GM18520 (cell line): ENCODE measurements around the gene NEK6.

Source experiments
- ATAC-seq: cut with Tn5 transposase; IDR thresholded peaks from one replicate; pipeline ENCODE4 v1.9.1; 2021; ENCODE audit not compliant: unreplicated experiment

NEK6 gene

GRCh38 chr9:124368692-124369091 is 110.9 kb downstream of the NEK6 start:
- no peak for ATAC-seq

GRCh38 chr9:124369231-124369797 is 111.6 kb downstream of the NEK6 start:
- no peak for ATAC-seq

GRCh38 chr9:124370896-124371582 is 113.3 kb downstream of the NEK6 start:
- no peak for ATAC-seq

GRCh38 chr9:124372038-124372437 is 114.3 kb downstream of the NEK6 start:
- ATAC-seq: no peak

- no peak for ATAC-seq
Observed at GRCh38 chr9:124373386-124373785, 115.6 kb downstream of the NEK6 start.

GRCh38 chr9:124373851-124374250 is 116.1 kb downstream of the NEK6 start:
- no peak for ATAC-seq

GRCh38 chr9:124375726-124376125 is 118.0 kb downstream of the NEK6 start:
- ATAC-seq: no peak

GRCh38 chr9:124376329-124376728 is 118.6 kb downstream of the NEK6 start:
- no peak for ATAC-seq

GRCh38 chr9:124377551-124378406 is 120.0 kb downstream of the NEK6 start:
- no peak for ATAC-seq

- ATAC-seq: no peak
Observed at GRCh38 chr9:124381170-124381945, 123.6 kb downstream of the NEK6 start.

GRCh38 chr9:124384210-124384609 is 126.5 kb downstream of the NEK6 start:
- no peak for ATAC-seq

- ATAC-seq: no peak
Observed at GRCh38 chr9:124384846-124385245, 127.1 kb downstream of the NEK6 start.

GRCh38 chr9:124385623-124386022 is 127.9 kb downstream of the NEK6 start:
- no peak for ATAC-seq

- no peak for ATAC-seq
Observed at GRCh38 chr9:124386201-124386600, 128.5 kb downstream of the NEK6 start.

- no peak for ATAC-seq
Observed at GRCh38 chr9:124388275-124389048, 130.7 kb downstream of the NEK6 start.

GRCh38 chr9:124389146-124389939 is 131.6 kb downstream of the NEK6 start:
- no peak for ATAC-seq

GRCh38 chr9:124390794-124391658 is 133.3 kb downstream of the NEK6 start:
- ATAC-seq: no peak

GRCh38 chr9:124392254-124392870 is 134.6 kb downstream of the NEK6 start:
- ATAC-seq: no peak
